Muscle layer of colon (tissue), 2 donors: ENCODE data around the gene METTL25B.

Experiments
- H3K27ac ChIP-seq: one replicate; pipeline ENCODE4 v1.7.0; 2013; ENCODE audit warnings: low read depth, mild to moderate bottlenecking, low read length, moderate library complexity
- H3K27me3 ChIP-seq, 2 donors: one replicate each; pipeline ENCODE4 v1.7.0; 2013; ENCODE audit warnings: low read length in 2 of 2, mild to moderate bottlenecking in 2 of 2; ENCODE audit not compliant: insufficient read depth in 2 of 2, control insufficient read depth in 1 of 2
- H3K36me3 ChIP-seq: one replicate; pipeline ENCODE4 v1.7.0; 2013; ENCODE audit warnings: mild to moderate bottlenecking, low read length; ENCODE audit not compliant: insufficient read depth
- H3K4me1 ChIP-seq: one replicate; pipeline ENCODE4 v1.7.0; 2013; ENCODE audit warnings: mild to moderate bottlenecking, low read length; ENCODE audit not compliant: insufficient read depth
- H3K4me3 ChIP-seq, 2 donors: one replicate each; pipeline ENCODE4 v1.7.0; 2013; ENCODE audit warnings: low read length in 2 of 2, low read depth in 1 of 2, mild to moderate bottlenecking in 1 of 2, moderate library complexity in 1 of 2
- H3K9ac ChIP-seq: one replicate; pipeline ENCODE4 v1.7.0; 2013; ENCODE audit warnings: low read length
- H3K9me3 ChIP-seq: one replicate; pipeline ENCODE4 v1.7.0; 2013; ENCODE audit warnings: mild to moderate bottlenecking, low read length
- donor health status: abdominal sarcoma.
- donor health status: Adenocarcinoma of cecum.

The METTL25B gene

GRCh38 chr1:156767101-156767878 is 39.0 kb downstream of the METTL25B start, which contains the start of gene PRCC:
Gene PRCC (plus strand): TSS chr1:156767535. CDS start chr1:156767772, 237 bp downstream.
- Histone ChIP-seq H3K27ac (peak within 1 kb of the TSS; percentile 79), H3K4me1 (peaks cover 38% of the 10 kb centered on the region), H3K9me3 (no peaks in the 10 kb centered on the region), H3K9ac (peak within 1 kb of the TSS; percentile 95), H3K4me3 (peak within 1 kb of the TSS; percentile 75 to 96), H3K27me3 (no peaks in the 10 kb centered on the region), H3K36me3 (peaks cover 10% of the 10 kb centered on the region)

- no peaks in the 10 kb centered on the region for H3K9me3 ChIP-seq
- H3K4me1 ChIP-seq, result peaks cover 46% of the 10 kb centered on the region
- peaks cover 10% of the 10 kb centered on the region for H3K36me3 ChIP-seq
- H3K27ac ChIP-seq, result peak overlapping the region; percentile 62
- peak overlapping the region; percentile 75 to 96 for H3K4me3 ChIP-seq
- H3K27me3 ChIP-seq, result no peaks in the 10 kb centered on the region
- peak overlapping the region; percentile 95 for H3K9ac ChIP-seq
Observed at GRCh38 chr1:156767879-156768604, 39.8 kb downstream of the METTL25B start.

- Histone ChIP-seq H3K4me1 (peaks cover 50% of the 10 kb centered on the region), H3K9ac (peak overlapping the region; percentile 95), H3K27ac (no peak overlapping the region)
Observed at GRCh38 chr1:156768610-156769295, 40.5 kb downstream of the METTL25B start.

GRCh38 chr1:156772222-156772621 is 44.0 kb downstream of the METTL25B start:
- H3K27me3 ChIP-seq, result no peaks in the 10 kb centered on the region
- H3K4me1 ChIP-seq, result peaks cover 41% of the 10 kb centered on the region
- H3K9ac ChIP-seq, result no peak overlapping the region
- peaks cover 10% of the 10 kb centered on the region for H3K36me3 ChIP-seq
- H3K9me3 ChIP-seq, result no peaks in the 10 kb centered on the region
- H3K27ac ChIP-seq, result no peak overlapping the region
- H3K4me3 ChIP-seq, result no peak overlapping the region

More at GRCh38 chr1:156768610-156769295, 40.5 kb downstream of the METTL25B start:
- H3K4me3 ChIP-seq, result peak overlapping the region; percentile 75 to 96
- peaks cover 10% of the 10 kb centered on the region for H3K36me3 ChIP-seq
- H3K27me3 ChIP-seq, result no peaks in the 10 kb centered on the region
- H3K9me3 ChIP-seq, result no peaks in the 10 kb centered on the region

- peak overlapping the region; percentile 5 for H3K9ac ChIP-seq
- H3K9me3 ChIP-seq, result no peaks in the 10 kb centered on the region
- H3K4me1 ChIP-seq, result peaks cover 46% of the 10 kb centered on the region
- no peak overlapping the region for H3K4me3 ChIP-seq
- H3K27ac ChIP-seq, result no peak overlapping the region
- peaks cover 10% of the 10 kb centered on the region for H3K36me3 ChIP-seq
- no peaks in the 10 kb centered on the region for H3K27me3 ChIP-seq
Observed at GRCh38 chr1:156772728-156773497, 44.6 kb downstream of the METTL25B start.

- Histone ChIP-seq H3K27ac (no peak overlapping the region), H3K9ac (no peak overlapping the region), H3K36me3 (peaks cover 10% of the 10 kb centered on the region), H3K9me3 (no peaks in the 10 kb centered on the region), H3K27me3 (no peaks in the 10 kb centered on the region), H3K4me1 (peaks cover 42% of the 10 kb centered on the region), H3K4me3 (no peak overlapping the region)
Observed at GRCh38 chr1:156773607-156774006, 45.3 kb downstream of the METTL25B start.

- no peak overlapping the region for H3K9ac ChIP-seq
- no peak overlapping the region for H3K27ac ChIP-seq
- H3K4me3 ChIP-seq, result no peak overlapping the region
- no peaks in the 10 kb centered on the region for H3K27me3 ChIP-seq
- no peaks in the 10 kb centered on the region for H3K9me3 ChIP-seq
- peaks cover 7% of the 10 kb centered on the region for H3K36me3 ChIP-seq
- peaks cover 25% of the 10 kb centered on the region for H3K4me1 ChIP-seq
Observed at GRCh38 chr1:156775799-156776198, 47.5 kb downstream of the METTL25B start.

- Histone ChIP-seq H3K36me3 (no peaks in the 10 kb centered on the region), H3K27ac (no peak overlapping the region), H3K9ac (no peak overlapping the region), H3K4me3 (no peak overlapping the region), H3K4me1 (peaks cover 19% of the 10 kb centered on the region), H3K9me3 (no peaks in the 10 kb centered on the region), H3K27me3 (no peaks in the 10 kb centered on the region)
Observed at GRCh38 chr1:156776942-156777341, 48.7 kb downstream of the METTL25B start.

- Histone ChIP-seq H3K9me3 (no peaks in the 10 kb centered on the region), H3K9ac (no peak overlapping the region), H3K4me3 (no peak overlapping the region), H3K27me3 (no peaks in the 10 kb centered on the region), H3K36me3 (peaks cover 5% of the 10 kb centered on the region), H3K4me1 (peaks cover 15% of the 10 kb centered on the region), H3K27ac (no peak overlapping the region)
Observed at GRCh38 chr1:156777573-156777972, 49.3 kb downstream of the METTL25B start.

GRCh38 chr1:156781585-156782186 is 53.4 kb downstream of the METTL25B start:
- Histone ChIP-seq H3K4me3 (no peak overlapping the region), H3K9me3 (no peaks in the 10 kb centered on the region), H3K9ac (no peak overlapping the region), H3K4me1 (peaks cover 5% of the 10 kb centered on the region), H3K36me3 (peaks cover 30% of the 10 kb centered on the region), H3K27ac (no peak overlapping the region), H3K27me3 (no peaks in the 10 kb centered on the region)
